Esophagus muscularis mucosa (tissue), 4 donors: ENCODE results near the gene PET100. TPM values are rescaled to one million over a fixed set of nuclear protein-coding genes. Genes with fewer than 3 reads are reported as not detected.

ENCODE experiments used
- DNase-seq: peaks from one replicate; pipeline ENCODE4 v3.0.0-alpha.2; 2017; ENCODE audit errors: extremely low spot score
- H3K27ac ChIP-seq, 4 donors: fragments of 200-600 bp; sonication (generic); replicated peaks in 1 of 4; 1 replicate in 3 of 4; 2 replicates in 1 of 4; pipeline ENCODE4 v1.5.1; 2016 to 2019; ENCODE audit warnings: mild to moderate bottlenecking in 1 of 4
- H3K27me3 ChIP-seq, 4 donors: fragments of 200-600 bp; sonication (generic); one replicate each; pipeline versions ENCODE4 v1.5.1 to v1.6.0; 2016 to 2019
- H3K36me3 ChIP-seq, 4 donors: fragments of 200-600 bp; sonication (generic); one replicate each; pipeline ENCODE4 v1.5.1; 2016 to 2019
- H3K4me1 ChIP-seq, 4 donors: fragments of 200-600 bp; sonication (generic); one replicate each; pipeline ENCODE4 v1.5.1; 2016 to 2019
- H3K4me3 ChIP-seq, 4 donors: fragments of 200-600 bp; sonication (generic); 1 replicate in 2 of 4; 2 replicates in 2 of 4; pipeline ENCODE4 v1.5.1; 2016 to 2019; ENCODE audit warnings: mild to moderate bottlenecking in 4 of 4, moderate library complexity in 1 of 4
- H3K9me3 ChIP-seq, 4 donors: fragments of 200-600 bp; sonication (generic); 1 replicate in 3 of 4; 2 replicates in 1 of 4; pipeline ENCODE4 v1.5.1; 2016 to 2019
- EP300 ChIP-seq: sonication (generic); formaldehyde crosslinking; IDR thresholded peaks from one replicate; pipeline ENCODE4 v1.6.1; 2017; ENCODE audit warnings: antibody characterized with exemption
- POLR2A ChIP-seq: fragments of 450-650 bp; IDR thresholded peaks from one replicate; pipeline ENCODE4 v1.6.1; 2017; ENCODE audit warnings: antibody characterized with exemption, moderate library complexity, mild to moderate bottlenecking, low read depth
- POLR2AphosphoS5 ChIP-seq, 2 donors: sonication (generic); formaldehyde crosslinking; IDR thresholded peaks; one replicate each; pipeline ENCODE4 v1.6.1; 2017; ENCODE audit warnings: antibody characterized with exemption in 2 of 2
- WGBS: methylation state at CpG from one replicate; pipeline ENCODE4 v1.1.5; 2018; 5-methylcytosine and 5-hydroxymethylcytosine counted together
- intact Hi-C: fragments of 100-400 bp; cut with DNase I; formaldehyde crosslinking; loops from one replicate; pipeline ENCODE4 v1.15.1; 2023
- total RNA-seq, 4 donors: library from RNA; depleted of rRNA; stranded (reverse); fragments of >200 nt; gene quantifications; one replicate each; pipeline versions ENCODE4 v1.1.0 to v1.2.1, GENCODE V29; 2016
- TF ChIP-seq, protein P1 (sequence below), 3 experiments: fragments of 200-600 bp in 2 of 3; fragments of 450-650 bp in 1 of 3; sonication (generic) in 2 of 3; IDR thresholded peaks; one replicate each; pipeline ENCODE4 v1.5.1; 2017 to 2019; ENCODE audit warnings: antibody characterized with exemption in 3 of 3, mild to moderate bottlenecking in 2 of 3, moderate library complexity in 1 of 3

The PET100 gene
- total RNA-seq, 4 donors from 2014 or later = 19.5 to 80.9 (median 26.2) TPM

DNA sequence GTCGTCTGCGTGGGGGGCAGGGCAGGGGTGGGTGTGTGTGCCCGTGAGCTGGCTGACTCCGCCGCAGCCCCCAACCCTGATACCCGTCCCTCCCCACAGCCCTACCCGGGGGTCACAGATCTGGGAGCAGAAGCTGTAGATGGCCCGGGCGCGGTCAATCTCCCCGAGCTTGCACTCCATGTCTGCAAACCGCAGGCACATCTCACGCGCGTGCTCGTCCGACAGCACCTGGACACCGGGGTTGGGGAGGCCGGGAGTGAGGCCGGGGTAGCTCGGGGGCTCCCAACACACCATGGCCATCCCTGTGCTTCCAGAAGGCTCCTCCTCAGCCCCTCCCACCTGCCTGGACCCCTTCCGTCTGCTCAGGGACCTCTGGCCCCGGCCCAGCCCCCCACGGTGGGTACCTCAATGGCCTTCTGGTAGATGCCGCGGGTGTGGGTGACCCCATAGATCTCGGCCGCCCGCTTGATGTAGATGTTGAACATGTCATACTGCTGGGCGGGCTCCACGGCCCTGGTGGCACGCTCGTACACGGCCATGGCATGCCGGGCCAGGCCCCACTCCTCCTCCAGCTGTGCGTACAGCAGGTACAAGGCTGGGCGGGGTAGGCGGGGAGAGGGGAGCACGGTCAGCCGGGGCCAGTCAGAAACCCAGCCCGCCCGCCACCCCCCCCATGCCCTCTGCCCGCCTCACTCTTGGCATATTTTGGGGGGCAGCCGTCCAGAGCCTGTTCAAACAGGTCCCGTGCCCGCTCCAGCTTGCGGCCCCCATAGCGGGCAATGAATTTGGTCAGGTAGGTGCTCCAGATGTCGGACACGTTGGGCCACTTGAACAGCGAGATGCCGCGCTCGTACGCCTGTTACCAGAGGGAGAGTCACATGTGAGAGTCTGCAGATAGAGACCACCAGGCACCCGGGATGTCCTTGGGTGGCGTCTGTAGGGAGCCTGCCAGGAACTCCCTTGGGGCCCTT is 8.9 kb upstream of the PET100 start:
- intact Hi-C loops = no loop called here
- 86% methylated on average over 14 of the region's 57 CpGs for WGBS
- no peak for TF ChIP-seq POLR2A
- TF ChIP-seq POLR2AphosphoS5 (IDR thresholded peaks at IDR 0.05) = no peak
- no peak for TF ChIP-seq EP300
- TF ChIP-seq, protein P1, sequence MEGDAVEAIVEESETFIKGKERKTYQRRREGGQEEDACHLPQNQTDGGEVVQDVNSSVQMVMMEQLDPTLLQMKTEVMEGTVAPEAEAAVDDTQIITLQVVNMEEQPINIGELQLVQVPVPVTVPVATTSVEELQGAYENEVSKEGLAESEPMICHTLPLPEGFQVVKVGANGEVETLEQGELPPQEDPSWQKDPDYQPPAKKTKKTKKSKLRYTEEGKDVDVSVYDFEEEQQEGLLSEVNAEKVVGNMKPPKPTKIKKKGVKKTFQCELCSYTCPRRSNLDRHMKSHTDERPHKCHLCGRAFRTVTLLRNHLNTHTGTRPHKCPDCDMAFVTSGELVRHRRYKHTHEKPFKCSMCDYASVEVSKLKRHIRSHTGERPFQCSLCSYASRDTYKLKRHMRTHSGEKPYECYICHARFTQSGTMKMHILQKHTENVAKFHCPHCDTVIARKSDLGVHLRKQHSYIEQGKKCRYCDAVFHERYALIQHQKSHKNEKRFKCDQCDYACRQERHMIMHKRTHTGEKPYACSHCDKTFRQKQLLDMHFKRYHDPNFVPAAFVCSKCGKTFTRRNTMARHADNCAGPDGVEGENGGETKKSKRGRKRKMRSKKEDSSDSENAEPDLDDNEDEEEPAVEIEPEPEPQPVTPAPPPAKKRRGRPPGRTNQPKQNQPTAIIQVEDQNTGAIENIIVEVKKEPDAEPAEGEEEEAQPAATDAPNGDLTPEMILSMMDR (IDR thresholded peaks at IDR 0.05) = no peak

GRCh38 chr19:7622933-7623685 is 6.5 kb upstream of the PET100 start:
- 87% methylated on average over 15 of the region's 16 CpGs for WGBS
- Histone ChIP-seq H3K9me3 (no peaks in the 10 kb centered on the region), H3K27ac (no peak overlapping the region), H3K36me3 (peaks cover 58 to 98% (median 88%) of the 10 kb centered on the region in 4 donors), H3K4me3 (no peak overlapping the region), H3K27me3 (no peaks in the 10 kb centered on the region), H3K4me1 (peaks cover 9 to 25% (median 15%) of the 10 kb centered on the region in 4 donors)
- TF ChIP-seq POLR2A = no peak
- TF ChIP-seq EP300 = no peak
- TF ChIP-seq POLR2AphosphoS5 (IDR thresholded peaks at IDR 0.05) = no peak
- TF ChIP-seq, protein P1 (IDR thresholded peaks at IDR 0.05) = no peak
- no peak for DNase-seq
- intact Hi-C loops = no loop called here

More for the DNA sequence above, 8.9 kb upstream of the PET100 start:
- H3K4me1 ChIP-seq = peaks cover 0 to 10% (median 3%) of the 10 kb centered on the region in 4 donors
- no peak for DNase-seq
- peaks cover 55 to 88% (median 78%) of the 10 kb centered on the region in 4 donors for H3K36me3 ChIP-seq
- H3K4me3 ChIP-seq = no peak overlapping the region
- no peak overlapping the region for H3K27ac ChIP-seq
- H3K27me3 ChIP-seq = no peaks in the 10 kb centered on the region
- no peaks in the 10 kb centered on the region for H3K9me3 ChIP-seq

GRCh38 chr19:7623725-7624603 is 5.6 kb upstream of the PET100 start:
- intact Hi-C loops = no loop called here
- H3K4me1 ChIP-seq = peaks cover 18 to 27% (median 22%) of the 10 kb centered on the region in 4 donors
- DNase-seq = no peak
- 90% methylated on average over 21 of the region's 39 CpGs for WGBS
- H3K36me3 ChIP-seq = peaks cover 58 to 89% (median 82%) of the 10 kb centered on the region in 4 donors
- H3K4me3 ChIP-seq = no peak overlapping the region
- H3K9me3 ChIP-seq = no peaks in the 10 kb centered on the region
- no peaks in the 10 kb centered on the region for H3K27me3 ChIP-seq
- TF ChIP-seq POLR2A = no peak
- TF ChIP-seq, protein P1 (IDR thresholded peaks at IDR 0.05) = no peak
- TF ChIP-seq POLR2AphosphoS5 (IDR thresholded peaks at IDR 0.05) = no peak
- TF ChIP-seq EP300 = no peak
- no peak overlapping the region for H3K27ac ChIP-seq

GRCh38 chr19:7624810-7625209 is 4.8 kb upstream of the PET100 start:
- Histone ChIP-seq H3K36me3 (peaks cover 49 to 81% (median 74%) of the 10 kb centered on the region in 4 donors), H3K9me3 (no peaks in the 10 kb centered on the region), H3K27me3 (no peaks in the 10 kb centered on the region), H3K27ac (no peak overlapping the region), H3K4me1 (peaks cover 18 to 24% (median 21%) of the 10 kb centered on the region in 4 donors), H3K4me3 (no peak overlapping the region)
- TF ChIP-seq, protein P1 (IDR thresholded peaks at IDR 0.05) = no peak
- no peak for TF ChIP-seq POLR2A
- no peak for TF ChIP-seq POLR2AphosphoS5 (IDR thresholded peaks at IDR 0.05)
- TF ChIP-seq EP300 = no peak
- no peak for DNase-seq
- WGBS = 92% methylated on average over 17 of the region's 17 CpGs
- intact Hi-C loops = no loop called here
